Measurements from ENCODE around the gene ACYP2. TPM values are rescaled to one million over a fixed set of nuclear protein-coding genes. Genes with fewer than 3 reads are reported as not detected.
"Not testable (repeated sequence)": the region's sequence is repeated elsewhere in the genome, so short reads cannot be mapped to it uniquely, and the experiment has no call there.

The ACYP2 gene
- total RNA-seq, 4 donors from 2014 or later: 15.6 to 25.1 (median 21.5) TPM

DNA sequence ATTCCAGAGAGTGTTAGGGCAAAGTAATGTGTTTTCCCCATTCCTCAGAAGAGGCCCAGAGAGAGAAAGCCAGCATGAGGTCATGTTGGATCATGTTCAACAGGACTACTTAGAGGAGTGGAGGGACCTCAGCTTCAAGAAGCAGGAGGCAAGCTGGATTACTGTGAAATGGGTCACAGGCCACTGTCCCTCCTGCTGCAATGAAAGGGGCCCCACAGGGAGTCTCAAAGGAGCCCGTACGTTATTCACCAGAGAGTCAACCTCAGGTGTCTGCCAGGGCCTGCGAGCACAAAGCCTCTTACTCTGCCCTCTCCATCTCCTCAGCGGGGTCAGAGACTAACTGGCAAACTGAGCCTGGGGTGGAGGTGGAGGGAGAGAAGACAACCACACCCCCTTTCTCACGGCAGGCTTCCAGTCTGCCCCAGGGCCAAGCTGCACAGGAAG lies 27.2 kb upstream of the ACYP2 start:
- no peaks in the 10 kb centered on the region for H3K9me3 ChIP-seq
- H3K27ac ChIP-seq: no peak overlapping the region
- no peaks in the 10 kb centered on the region for H3K27me3 ChIP-seq
- 68 to 73% methylated on average over 5 of the region's 5 CpGs for WGBS, 2 donors
- H3K36me3 ChIP-seq: peaks cover 0 to 5% (median 0%) of the 10 kb centered on the region in 3 donors
- no peak for DNase-seq (ENCODE audit: low spot score in 2 of 2)
- H3K4me1 ChIP-seq: no peaks in the 10 kb centered on the region
- TF ChIP-seq EP300 (IDR thresholded peaks at IDR 0.05) (no peak), POLR2A (IDR thresholded peaks at IDR 0.05) (no peak)
- TF ChIP-seq, protein P1, sequence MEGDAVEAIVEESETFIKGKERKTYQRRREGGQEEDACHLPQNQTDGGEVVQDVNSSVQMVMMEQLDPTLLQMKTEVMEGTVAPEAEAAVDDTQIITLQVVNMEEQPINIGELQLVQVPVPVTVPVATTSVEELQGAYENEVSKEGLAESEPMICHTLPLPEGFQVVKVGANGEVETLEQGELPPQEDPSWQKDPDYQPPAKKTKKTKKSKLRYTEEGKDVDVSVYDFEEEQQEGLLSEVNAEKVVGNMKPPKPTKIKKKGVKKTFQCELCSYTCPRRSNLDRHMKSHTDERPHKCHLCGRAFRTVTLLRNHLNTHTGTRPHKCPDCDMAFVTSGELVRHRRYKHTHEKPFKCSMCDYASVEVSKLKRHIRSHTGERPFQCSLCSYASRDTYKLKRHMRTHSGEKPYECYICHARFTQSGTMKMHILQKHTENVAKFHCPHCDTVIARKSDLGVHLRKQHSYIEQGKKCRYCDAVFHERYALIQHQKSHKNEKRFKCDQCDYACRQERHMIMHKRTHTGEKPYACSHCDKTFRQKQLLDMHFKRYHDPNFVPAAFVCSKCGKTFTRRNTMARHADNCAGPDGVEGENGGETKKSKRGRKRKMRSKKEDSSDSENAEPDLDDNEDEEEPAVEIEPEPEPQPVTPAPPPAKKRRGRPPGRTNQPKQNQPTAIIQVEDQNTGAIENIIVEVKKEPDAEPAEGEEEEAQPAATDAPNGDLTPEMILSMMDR (IDR thresholded peaks at IDR 0.05): no peak
- no peak overlapping the region for H3K4me3 ChIP-seq

DNA sequence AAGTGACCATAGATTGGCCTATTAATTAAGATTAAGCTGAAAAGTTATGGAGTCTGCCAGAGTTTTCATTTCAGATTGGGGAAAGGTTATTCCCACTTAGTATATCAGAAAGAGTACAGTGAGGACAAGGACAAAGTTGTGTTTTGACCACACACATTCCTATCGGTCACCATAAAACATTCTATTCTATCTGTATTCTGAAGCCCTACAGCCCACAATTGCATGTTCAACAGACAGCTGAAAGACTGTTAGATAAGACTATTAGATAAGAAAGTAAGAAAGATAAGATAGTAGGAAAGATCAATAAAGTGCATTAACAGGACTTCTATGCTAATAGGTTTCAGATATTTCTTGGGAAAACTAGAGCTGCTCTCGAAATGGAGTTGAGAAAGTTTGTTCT lies 26.7 kb upstream of the ACYP2 start:
- Histone ChIP-seq H3K27me3 (no peaks in the 10 kb centered on the region), H3K27ac (no peak overlapping the region), H3K9me3 (no peaks in the 10 kb centered on the region), H3K4me1 (no peaks in the 10 kb centered on the region), H3K4me3 (no peak overlapping the region), H3K36me3 (peaks cover 0 to 5% (median 0%) of the 10 kb centered on the region in 3 donors)
- 65 to 74% methylated on average over 2 of the region's 2 CpGs for WGBS, 2 donors
- DNase-seq (ENCODE audit: low spot score in 2 of 2): no peak
- no peak for TF ChIP-seq POLR2A (IDR thresholded peaks at IDR 0.05)
- no peak for TF ChIP-seq EP300 (IDR thresholded peaks at IDR 0.05)

DNA sequence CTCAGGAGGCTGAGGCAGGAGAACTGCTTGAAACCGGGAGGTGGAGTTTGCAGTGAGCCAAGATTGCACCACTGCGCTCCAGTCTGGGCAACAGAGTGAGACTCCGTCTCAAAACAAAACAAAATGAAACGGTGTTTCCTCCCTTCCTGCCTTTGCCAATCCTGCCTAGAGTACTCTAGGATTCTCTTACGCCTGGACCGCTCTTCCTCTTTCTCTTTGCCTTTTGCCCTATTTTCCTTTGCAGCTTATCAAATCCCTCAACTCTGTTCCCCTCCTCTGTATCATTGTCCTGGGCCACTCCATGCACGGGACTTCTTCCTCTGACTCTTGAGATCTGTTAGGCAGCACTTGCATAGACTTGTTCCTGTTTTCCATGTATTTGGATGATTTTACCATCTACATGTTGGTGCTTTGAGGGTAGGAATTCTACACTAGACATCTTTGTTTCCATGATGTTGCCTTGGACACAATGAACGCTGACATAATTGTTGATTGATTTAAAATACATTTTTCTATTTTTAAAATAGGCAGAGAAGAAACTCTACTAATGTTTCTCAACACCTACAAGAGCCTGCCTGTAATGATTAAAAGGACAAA lies 24.8 kb upstream of the ACYP2 start:
- WGBS, 2 donors: 84 to 85% methylated on average over 8 of the region's 8 CpGs
- Histone ChIP-seq H3K27me3 (no peaks in the 10 kb centered on the region), H3K27ac (no peak overlapping the region)

DNA sequence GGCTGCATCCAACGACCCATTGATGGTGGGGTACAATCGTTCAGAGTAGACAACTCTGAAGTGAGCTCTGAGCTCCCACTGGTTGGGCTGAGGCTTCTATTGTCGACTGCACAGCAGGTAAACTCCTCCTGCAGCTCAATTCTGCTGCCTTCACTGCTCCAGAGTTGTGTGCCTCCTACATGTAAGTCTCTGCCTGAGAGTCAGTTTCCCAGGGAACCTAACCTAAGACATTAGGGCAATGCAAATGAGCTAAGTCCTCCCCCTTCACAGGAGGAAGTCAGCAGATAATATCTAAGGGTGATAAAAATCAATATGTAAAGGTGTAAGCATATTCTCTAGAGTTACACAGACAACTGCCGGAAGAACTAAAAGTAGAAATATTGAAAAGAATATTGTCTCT lies 22.5 kb upstream of the ACYP2 start:
- H3K4me3 ChIP-seq: no peak overlapping the region
- peaks cover 0 to 4% (median 0%) of the 10 kb centered on the region in 3 donors for H3K36me3 ChIP-seq
- H3K27me3 ChIP-seq: no peaks in the 10 kb centered on the region
- 51 to 55% methylated on average over 4 of the region's 4 CpGs for WGBS, 2 donors
- H3K4me1 ChIP-seq: no peaks in the 10 kb centered on the region
- H3K27ac ChIP-seq: no peak overlapping the region
- TF ChIP-seq POLR2A (IDR thresholded peaks at IDR 0.05): no peak
- TF ChIP-seq EP300 (IDR thresholded peaks at IDR 0.05): no peak
- TF ChIP-seq, protein P1 (IDR thresholded peaks at IDR 0.05): no peak
- no peak for DNase-seq (ENCODE audit: low spot score in 2 of 2)
- H3K9me3 ChIP-seq: no peaks in the 10 kb centered on the region

More for the DNA sequence above, 24.8 kb upstream of the ACYP2 start:
- Histone ChIP-seq H3K9me3 (no peaks in the 10 kb centered on the region), H3K4me1 (no peaks in the 10 kb centered on the region), H3K4me3 (no peak overlapping the region), H3K36me3 (peaks cover 0 to 5% (median 0%) of the 10 kb centered on the region in 3 donors)
- TF ChIP-seq EP300 (IDR thresholded peaks at IDR 0.05) (no peak), POLR2A (IDR thresholded peaks at IDR 0.05) (no peak)
- TF ChIP-seq, protein P1 (IDR thresholded peaks at IDR 0.05): no peak
- no peak for DNase-seq (ENCODE audit: low spot score in 2 of 2)

DNA sequence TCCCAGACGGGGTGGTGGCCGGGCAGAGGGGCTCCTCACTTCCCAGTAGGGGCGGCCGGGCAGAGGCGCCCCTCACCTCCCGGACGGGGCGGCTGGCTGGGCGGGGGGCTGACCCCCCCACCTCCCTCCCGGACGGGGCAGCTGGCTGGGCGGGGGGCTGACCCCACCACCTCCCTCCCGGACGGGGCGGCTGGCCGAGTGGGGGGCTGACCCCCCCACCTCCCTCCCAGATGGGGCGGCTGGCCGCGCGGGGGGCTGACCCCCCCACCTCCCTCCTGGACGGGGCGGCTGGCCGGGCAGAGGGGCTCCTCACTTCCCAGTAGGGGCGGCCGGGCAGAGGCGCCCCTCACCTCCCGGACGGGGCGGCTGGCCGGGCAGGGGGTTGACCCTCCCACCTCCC lies 20.0 kb upstream of the ACYP2 start:
- WGBS, 2 donors: 93 to 99% methylated on average over 9 to 12 of the region's 30 CpGs
- DNase-seq (ENCODE audit: low spot score in 2 of 2): not testable (repeated sequence)

DNA sequence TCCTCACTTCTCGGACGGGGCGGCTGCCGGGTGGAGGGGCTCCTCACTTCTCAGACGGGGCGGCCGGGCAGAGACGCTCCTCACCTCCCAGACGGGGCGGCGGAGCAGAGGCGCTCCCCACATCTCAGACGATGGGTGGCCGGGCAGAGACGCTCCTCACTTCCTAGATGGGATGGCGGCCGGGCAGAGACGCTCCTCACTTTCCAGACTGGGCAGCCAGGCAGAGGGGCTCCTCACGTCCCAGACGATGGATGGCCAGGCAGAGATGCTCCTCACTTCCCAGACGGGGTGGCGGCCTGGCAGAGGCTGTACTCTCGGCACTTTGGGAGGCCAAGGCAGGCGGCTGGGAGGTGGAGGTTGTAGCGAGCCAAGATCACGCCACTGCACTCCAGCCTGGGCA lies 19.3 kb upstream of the ACYP2 start:
- not testable (repeated sequence) for DNase-seq (ENCODE audit: low spot score in 2 of 2); H3K27ac ChIP-seq; H3K4me1 ChIP-seq; H3K4me3 ChIP-seq; H3K27me3 ChIP-seq; H3K36me3 ChIP-seq; H3K9me3 ChIP-seq
- 94% methylated on average over 10 of the region's 26 CpGs; no CpG with 5 or more reads in 1 of the 2 donors for WGBS, 2 donors

More for the DNA sequence above, 20.0 kb upstream of the ACYP2 start:
- not testable (repeated sequence) for H3K27ac ChIP-seq, H3K9me3 ChIP-seq, H3K27me3 ChIP-seq, H3K4me1 ChIP-seq, H3K36me3 ChIP-seq, H3K4me3 ChIP-seq

DNA sequence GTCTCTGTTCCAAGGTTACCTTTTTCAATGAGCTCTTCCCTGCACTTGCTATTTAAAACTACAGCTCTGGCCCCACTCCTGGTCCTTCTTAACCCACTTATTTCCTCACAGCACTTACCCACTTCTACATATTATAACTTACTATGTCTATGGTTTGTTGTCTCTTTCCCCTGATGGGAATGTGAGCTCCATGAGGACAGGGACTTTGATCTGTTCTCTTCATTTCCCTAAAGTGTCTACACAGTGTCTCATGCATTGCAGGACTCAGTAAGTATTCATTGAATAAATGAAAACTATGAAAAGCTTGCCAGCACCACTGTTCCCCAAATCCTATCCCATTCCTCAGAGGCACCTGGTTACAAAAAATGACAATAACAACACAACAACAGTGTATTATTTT lies 18.3 kb upstream of the ACYP2 start:
- DNase-seq (ENCODE audit: low spot score in 2 of 2): no peak
- TF ChIP-seq POLR2A (IDR thresholded peaks at IDR 0.05) (no peak), EP300 (IDR thresholded peaks at IDR 0.05) (no peak)
- TF ChIP-seq, protein P1 (IDR thresholded peaks at IDR 0.05): no peak
- Histone ChIP-seq H3K4me1 (no peaks in the 10 kb centered on the region), H3K27me3 (no peaks in the 10 kb centered on the region), H3K4me3 (no peak overlapping the region), H3K27ac (no peak overlapping the region), H3K36me3 (no peaks in the 10 kb centered on the region), H3K9me3 (no peaks in the 10 kb centered on the region)
